MCF 10A (cell line): Measurements from ENCODE around the gene GSG1L. TPM values are rescaled to one million over a fixed set of nuclear protein-coding genes. Genes with fewer than 3 reads are reported as not detected.

ENCODE experiments used
- BruUV-seq: library from RNA; stranded (reverse); fragments of 400-500 nt; replicated peaks from 2 replicates; lab custom pipeline; 2021; lab: Mats Ljungman, UMichigan
- CTCF ChIA-PET: fragments of 300-600 bp; sonication (Branson Sonifier 250); formaldehyde crosslinking; extraction: SDS; loops from one replicate; lab custom pipeline; 2021; ENCODE audit warnings: antibody characterized with exemption, inconsistent platforms; lab: Yijun Ruan, JAX
- POLR2A ChIA-PET: fragments of 300-600, 350-650 bp; sonication (Branson Sonifier 250); formaldehyde crosslinking; extraction: SDS; loops from one replicate; lab custom pipeline; 2020; ENCODE audit warnings: antibody characterized with exemption, inconsistent platforms; lab: Yijun Ruan, JAX
- DNase-seq: peaks from one replicate; pipeline ENCODE4 v3.0.0-alpha.2; 2018; ENCODE audit not compliant: unreplicated experiment
- H3K27ac Mint-ChIP-seq: one replicate; pipeline ENCODE4 v1.8.0; 2022; ENCODE audit warnings: mild to moderate bottlenecking, low read depth, mixed read lengths; ENCODE audit not compliant: unreplicated experiment
- H3K27me3 Mint-ChIP-seq: one replicate; pipeline ENCODE4 v1.8.0; 2022; ENCODE audit warnings: mixed read lengths; ENCODE audit not compliant: insufficient read depth, unreplicated experiment
- H3K36me3 Mint-ChIP-seq: one replicate; pipeline ENCODE4 v1.8.0; 2022; ENCODE audit warnings: mild to moderate bottlenecking, moderate library complexity, mixed read lengths; ENCODE audit not compliant: insufficient read depth, unreplicated experiment
- H3K4me1 Mint-ChIP-seq: one replicate; pipeline ENCODE4 v1.8.0; 2022; ENCODE audit warnings: mixed read lengths; ENCODE audit not compliant: insufficient read depth, unreplicated experiment
- H3K4me3 Mint-ChIP-seq: one replicate; pipeline ENCODE4 v1.8.0; 2022; ENCODE audit warnings: mild to moderate bottlenecking, moderate library complexity, mixed read lengths; ENCODE audit not compliant: unreplicated experiment
- H3K9me3 Mint-ChIP-seq: one replicate; pipeline ENCODE4 v1.8.0; 2022; ENCODE audit warnings: mixed read lengths; ENCODE audit not compliant: unreplicated experiment
- CTCF ChIP-seq: fragments of 200-600 bp; IDR thresholded peaks from one replicate; pipeline ENCODE4 v1.8.0; 2022; ENCODE audit warnings: antibody characterized with exemption, mild to moderate bottlenecking; ENCODE audit not compliant: unreplicated experiment
- intact Hi-C: fragments of 100-400 bp; cut with micrococcal nuclease; formaldehyde crosslinking; loops from 2 replicates; pipeline ENCODE4 v1.14.1; 2022
- total RNA-seq: library from RNA; stranded (reverse); gene quantifications from 2 replicates; pipeline ENCODE4 v1.2.3, GENCODE V29; 2022

The GSG1L gene
- total RNA-seq, 1 experiment from 2014 or later, result not detected

- Mint-ChIP-seq H3K27ac (no peak overlapping the region), H3K4me3 (no peak overlapping the region), H3K9me3 (no peaks in the 10 kb centered on the region), H3K27me3 (peaks cover 36% of the 10 kb centered on the region), H3K36me3 (no peaks in the 10 kb centered on the region), H3K4me1 (no peaks in the 10 kb centered on the region)
- no TSS peak for BruUV-seq
- intact Hi-C loops, result no loop called here
- no peak for TF ChIP-seq CTCF
- peak; percentile 41 for DNase-seq
- ChIA-PET POLR2A (no interaction called here), CTCF (interaction anchor here (0.6 kb wide), 1 partner anchor 64 kb away, joined by 4 read pairs; no protein-coding TSS in a partner anchor)
Measured at GRCh38 chr16:28010671-28011070, 52.8 kb downstream of the GSG1L start.

- H3K4me1 Mint-ChIP-seq, result no peaks in the 10 kb centered on the region
- H3K36me3 Mint-ChIP-seq, result no peaks in the 10 kb centered on the region
- no peak overlapping the region for H3K4me3 Mint-ChIP-seq
- ChIA-PET CTCF (no interaction called here), POLR2A (no interaction called here)
- H3K27me3 Mint-ChIP-seq, result peaks cover 35% of the 10 kb centered on the region
- H3K9me3 Mint-ChIP-seq, result no peaks in the 10 kb centered on the region
- no peak for TF ChIP-seq CTCF
- no peak overlapping the region for H3K27ac Mint-ChIP-seq
- intact Hi-C loops, result no loop called here
- DNase-seq, result no peak
- no TSS peak for BruUV-seq
Measured at GRCh38 chr16:28009586-28010373, 53.7 kb downstream of the GSG1L start.

- intact Hi-C loops, result no loop called here
- no peak for DNase-seq
- no peaks in the 10 kb centered on the region for H3K4me1 Mint-ChIP-seq
- H3K4me3 Mint-ChIP-seq, result no peak overlapping the region
- no peaks in the 10 kb centered on the region for H3K9me3 Mint-ChIP-seq
- peaks cover 10% of the 10 kb centered on the region for H3K27me3 Mint-ChIP-seq
- CTCF ChIA-PET, result interaction anchor here (0.6 kb wide), 1 partner anchor 1225 kb away, joined by 3 read pairs; no protein-coding TSS in a partner anchor
- H3K36me3 Mint-ChIP-seq, result no peaks in the 10 kb centered on the region
- no TSS peak for BruUV-seq
- no peak overlapping the region for H3K27ac Mint-ChIP-seq
- no peak for TF ChIP-seq CTCF
- POLR2A ChIA-PET, result no interaction called here
Measured at GRCh38 chr16:28003923-28004322, 59.6 kb downstream of the GSG1L start.

DNA sequence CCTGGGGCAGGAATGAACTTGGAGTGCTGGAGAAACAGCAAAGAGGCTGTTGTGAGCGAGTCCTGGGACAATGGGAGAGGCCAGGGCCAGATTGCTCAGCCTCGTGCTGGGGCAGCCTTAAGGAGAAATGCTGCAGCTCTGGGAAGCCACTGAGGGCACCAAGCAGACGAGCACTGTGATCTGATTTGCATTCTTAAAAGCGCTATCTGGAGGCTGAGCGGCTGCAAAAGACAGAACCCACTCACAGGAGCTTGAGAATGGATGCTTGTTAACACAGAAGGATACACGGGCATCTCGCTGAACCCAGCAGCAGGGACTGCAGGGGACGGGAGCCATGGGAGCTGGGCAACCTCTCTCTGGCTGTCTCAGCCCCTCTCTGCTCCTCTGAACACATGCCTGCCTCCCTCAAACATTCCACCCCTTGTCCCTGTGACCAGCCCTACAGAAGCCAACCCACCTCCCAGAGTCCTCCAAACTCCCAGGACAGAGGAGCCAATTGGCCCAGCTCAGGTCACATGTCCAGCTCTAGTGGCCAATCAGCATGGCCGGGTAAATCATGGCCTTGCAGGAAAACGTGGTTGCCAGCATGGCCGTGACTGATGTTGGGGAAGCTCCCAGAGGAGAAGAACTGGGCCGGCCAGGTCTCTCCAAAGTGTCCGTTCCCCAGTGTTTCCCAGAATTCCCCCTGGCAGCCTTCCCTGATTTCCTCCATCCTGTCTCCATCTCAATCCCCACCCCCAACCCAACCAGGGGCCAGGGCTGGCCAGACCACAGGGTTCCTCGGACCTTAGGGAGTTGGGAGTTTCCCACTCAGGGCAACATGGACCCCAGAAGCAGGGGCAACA lies 60.3 kb downstream of the GSG1L start:
- POLR2A ChIA-PET, result no interaction called here
- Mint-ChIP-seq H3K4me1 (no peaks in the 10 kb centered on the region), H3K4me3 (no peak overlapping the region), H3K36me3 (no peaks in the 10 kb centered on the region), H3K27ac (no peak overlapping the region), H3K27me3 (peaks cover 3% of the 10 kb centered on the region), H3K9me3 (no peaks in the 10 kb centered on the region)
- intact Hi-C loops, result no loop called here
- TF ChIP-seq CTCF, result no peak
- CTCF ChIA-PET, result interaction anchor here (0.6 to 0.7 kb wide), 2 partner anchors 31 to 1224 kb away, joined by 3 read pairs; no protein-coding TSS in a partner anchor
- DNase-seq, result no peak
- no TSS peak for BruUV-seq
